Islet of Langerhans (tissue), 1 donor: ENCODE measurements around the gene TRIB2.

Experiments used
- FAIRE-seq: peaks from one replicate; lab custom pipeline; 2011; peaks lifted over from hg19 to GRCh38; lab: Jason Lieb, UNC

The TRIB2 gene

DNA sequence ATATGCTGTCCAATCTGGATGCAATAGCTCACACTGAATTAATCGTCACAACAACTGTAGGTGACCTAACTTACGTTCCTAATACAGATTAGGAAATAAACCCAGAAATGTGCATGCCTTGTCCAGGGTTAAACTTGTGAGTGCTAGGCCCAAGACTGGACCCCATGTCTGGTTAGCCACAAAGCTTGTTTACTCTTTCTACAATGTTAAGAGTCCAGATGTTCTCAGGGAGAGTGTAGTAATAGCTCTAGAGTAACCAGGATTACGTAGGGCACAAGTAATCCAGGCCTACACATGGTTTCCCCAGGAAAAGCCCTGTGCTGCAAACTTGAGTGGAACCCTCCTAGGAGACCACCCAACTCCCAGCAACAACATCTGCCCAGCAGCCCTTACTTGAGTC lies 26.2 kb downstream of the TRIB2 start:
- no peak for FAIRE-seq

DNA sequence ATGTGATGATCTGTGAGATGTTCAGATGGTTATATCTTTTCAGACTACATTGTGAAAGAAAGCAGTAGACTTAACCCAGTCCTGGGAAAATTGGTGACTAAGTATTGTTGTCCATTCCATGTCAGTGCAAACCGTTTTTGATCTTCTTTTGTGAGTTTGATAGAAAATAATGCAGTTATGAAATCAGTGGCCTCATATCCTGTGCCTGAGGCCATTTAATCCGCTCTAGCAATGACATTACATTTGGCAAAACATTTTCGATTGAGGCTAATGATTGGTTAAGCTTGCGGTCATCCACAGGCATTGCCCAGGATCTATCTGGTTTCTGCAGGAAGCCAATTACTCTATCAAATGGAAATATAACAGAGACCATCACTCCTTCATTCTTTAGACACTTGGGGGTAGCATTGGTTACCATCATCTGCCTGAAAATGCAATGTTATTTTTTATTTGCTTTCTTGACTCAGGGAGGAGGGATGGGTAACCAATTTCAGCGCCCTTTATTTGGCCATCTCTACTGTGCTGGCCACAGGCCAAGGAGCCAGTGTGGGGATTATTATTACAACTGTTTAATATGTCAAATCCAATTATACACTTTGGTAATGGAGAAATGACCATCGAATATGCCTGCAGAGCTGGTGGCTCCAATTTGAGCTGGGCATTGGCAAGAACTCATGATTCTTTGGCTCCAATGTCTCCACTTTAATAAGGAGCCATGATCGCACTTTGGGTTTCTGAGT lies 33.6 kb downstream of the TRIB2 start:
- FAIRE-seq = no peak

DNA sequence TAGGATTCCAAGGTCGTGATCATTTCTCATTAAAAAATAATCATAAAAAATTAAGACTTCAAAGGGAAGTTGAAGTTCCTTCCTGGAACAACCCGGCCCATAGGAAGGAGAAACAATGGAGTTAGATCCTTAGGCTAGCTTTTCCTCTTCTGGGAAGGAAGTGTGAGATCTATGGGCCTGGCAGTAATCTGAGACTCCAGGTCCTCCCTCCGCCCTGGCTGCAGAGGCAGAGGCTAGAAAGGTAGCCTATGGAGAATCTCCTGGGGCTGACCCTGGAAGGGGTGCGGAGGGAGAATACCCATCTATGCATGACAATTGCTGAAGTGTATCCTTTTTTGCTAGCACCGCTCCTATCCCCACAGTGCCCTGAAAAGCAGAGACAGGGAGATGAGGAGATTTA lies 37.9 kb downstream of the TRIB2 start:
- FAIRE-seq = no peak

GRCh38 chr2:12755384-12755783 lies 38.6 kb downstream of the TRIB2 start:
- FAIRE-seq = no peak

DNA sequence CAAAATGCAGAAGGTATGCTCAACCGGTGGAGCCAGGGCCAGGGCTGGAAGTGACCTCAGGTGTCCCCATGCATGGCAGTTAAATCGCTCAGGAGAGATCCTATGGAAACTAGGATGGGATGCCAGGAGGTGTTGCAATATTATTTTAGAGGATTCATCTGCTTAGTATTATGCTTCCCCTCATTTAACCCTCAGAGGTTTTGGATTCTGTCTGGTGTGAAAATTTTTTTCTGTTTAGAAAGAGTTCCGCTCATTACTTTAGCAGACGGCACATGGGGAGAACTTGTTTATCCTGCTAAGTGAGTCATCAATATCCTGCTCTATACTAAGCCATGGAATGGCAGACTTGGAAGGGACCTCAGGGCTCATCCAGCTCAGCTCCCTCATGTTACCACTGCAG lies 42.5 kb downstream of the TRIB2 start:
- FAIRE-seq = no peak

- FAIRE-seq = no peak
Observed at GRCh38 chr2:12761104-12761503, 44.4 kb downstream of the TRIB2 start.

GRCh38 chr2:12762337-12762736 lies 45.6 kb downstream of the TRIB2 start:
- FAIRE-seq = no peak

GRCh38 chr2:12762976-12763375 lies 46.2 kb downstream of the TRIB2 start:
- no peak for FAIRE-seq

GRCh38 chr2:12763486-12763885 lies 46.8 kb downstream of the TRIB2 start:
- FAIRE-seq = no peak

GRCh38 chr2:12764075-12764730 lies 47.5 kb downstream of the TRIB2 start:
- no peak for FAIRE-seq

DNA sequence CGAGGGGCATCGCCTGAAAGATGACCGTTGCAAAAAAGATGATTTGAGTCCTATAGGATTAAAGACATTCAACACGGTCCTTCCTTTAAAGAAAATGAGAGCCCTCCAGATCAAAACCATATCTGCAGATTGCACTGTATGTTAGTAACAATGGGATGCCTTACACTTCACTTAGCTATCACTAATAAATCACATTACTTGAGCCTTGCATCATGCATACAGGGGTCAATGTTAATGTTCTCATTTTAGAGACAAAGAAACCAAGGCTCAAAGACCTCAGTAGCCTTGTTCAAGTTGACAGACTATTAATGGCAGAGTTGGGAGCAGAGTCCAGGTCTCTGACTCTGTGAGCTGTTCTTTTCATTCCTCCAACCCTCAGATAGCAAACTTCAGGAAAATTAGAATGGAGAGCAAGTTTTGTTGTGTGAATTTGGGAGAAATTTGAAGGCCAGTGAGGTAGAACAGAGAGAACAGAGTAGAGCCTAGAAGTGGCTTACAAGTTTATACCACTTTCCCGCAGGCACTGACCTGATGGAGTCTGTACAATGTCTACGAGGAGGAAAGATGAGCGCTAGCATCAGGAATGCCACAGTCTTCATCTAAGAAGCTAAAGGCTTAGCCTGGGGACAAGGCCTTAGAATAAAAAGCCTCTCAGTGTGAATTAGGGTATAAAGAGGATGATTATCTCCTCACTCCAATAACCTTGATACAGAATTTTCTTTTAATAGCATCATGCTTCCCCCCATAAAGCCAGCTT lies 48.3 kb downstream of the TRIB2 start:
- FAIRE-seq = no peak

DNA sequence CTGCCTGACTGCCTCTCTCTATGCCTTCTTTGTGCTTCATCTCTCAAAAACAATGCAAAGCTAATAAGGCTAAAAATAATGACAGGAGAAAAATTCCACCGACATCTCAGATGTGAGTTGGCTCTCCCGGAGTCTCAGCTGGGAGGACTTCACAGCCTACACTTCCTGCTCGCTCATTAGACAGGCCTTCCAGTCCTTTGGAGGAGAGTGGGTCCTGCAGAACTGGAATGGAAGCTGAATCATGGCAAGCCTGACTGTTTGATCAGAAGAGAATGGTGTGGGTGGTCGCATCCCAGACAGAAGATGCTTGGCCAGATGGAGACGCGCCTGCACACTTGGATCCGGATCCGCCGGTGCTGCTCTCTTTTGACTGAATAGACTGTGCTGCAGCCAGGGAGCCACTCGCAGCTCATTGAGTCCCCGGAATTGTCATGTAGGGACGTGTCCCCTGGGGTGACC lies 49.7 kb downstream of the TRIB2 start:
- FAIRE-seq = no peak

GRCh38 chr2:12767541-12767940 lies 50.8 kb downstream of the TRIB2 start:
- no peak for FAIRE-seq

GRCh38 chr2:12767996-12768624 lies 51.4 kb downstream of the TRIB2 start:
- FAIRE-seq = no peak

GRCh38 chr2:12769492-12770105 lies 52.9 kb downstream of the TRIB2 start:
- FAIRE-seq = no peak

DNA sequence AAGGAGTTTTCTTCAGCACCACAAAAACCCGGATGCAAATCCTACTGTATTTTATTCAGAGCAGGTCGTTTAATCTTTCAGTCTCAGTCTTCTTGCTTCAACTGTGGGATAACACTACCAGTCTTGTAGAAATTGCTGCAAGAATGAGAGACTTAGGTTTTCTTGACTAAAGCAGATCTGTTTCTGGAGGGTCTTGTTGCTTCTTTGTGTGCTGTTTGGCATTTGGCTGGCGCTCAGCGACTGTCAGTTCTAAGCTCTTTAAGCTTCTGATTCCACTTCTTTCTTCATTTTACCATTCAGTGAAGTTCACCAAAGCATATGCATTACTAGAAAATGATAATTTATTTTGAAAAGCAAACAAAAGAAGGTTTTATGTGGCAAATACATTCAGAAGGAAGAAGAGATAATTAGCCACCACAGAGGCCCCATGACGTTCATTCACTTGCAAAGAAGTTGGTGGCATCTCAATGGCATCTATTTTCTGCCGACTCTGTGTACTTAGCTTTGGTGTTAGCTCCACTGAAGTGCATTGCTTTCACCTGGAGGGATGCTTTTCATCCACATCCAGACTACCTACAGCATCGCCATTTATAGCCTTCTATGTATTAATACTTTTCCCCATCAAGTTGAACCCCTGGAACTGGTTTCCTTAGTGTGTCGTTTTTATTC lies 53.7 kb downstream of the TRIB2 start:
- FAIRE-seq = no peak

DNA sequence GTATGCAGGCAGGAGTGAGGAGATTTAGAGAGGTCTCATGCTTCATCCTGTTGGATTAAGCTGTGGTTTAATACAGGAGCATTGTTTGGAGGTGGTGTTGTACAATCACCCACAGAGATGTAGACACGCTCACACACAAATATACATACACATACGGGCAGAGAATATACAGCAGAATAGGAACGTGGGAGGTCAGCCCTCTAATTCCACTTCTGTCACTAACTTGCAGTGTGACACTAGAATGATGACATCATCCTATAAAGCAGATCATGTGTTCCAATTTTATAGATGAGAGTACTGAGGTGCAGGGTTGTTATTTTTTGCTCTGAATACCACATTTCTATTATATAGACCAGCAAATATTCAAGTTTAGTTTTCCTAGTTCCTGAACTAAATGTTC lies 54.4 kb downstream of the TRIB2 start:
- no peak for FAIRE-seq

- FAIRE-seq = no peak
Observed at GRCh38 chr2:12773586-12774394, 57.1 kb downstream of the TRIB2 start.

- no peak for FAIRE-seq
Observed at GRCh38 chr2:12774395-12774727, 57.6 kb downstream of the TRIB2 start.

GRCh38 chr2:12776521-12776961 lies 59.8 kb downstream of the TRIB2 start:
- FAIRE-seq = no peak

DNA sequence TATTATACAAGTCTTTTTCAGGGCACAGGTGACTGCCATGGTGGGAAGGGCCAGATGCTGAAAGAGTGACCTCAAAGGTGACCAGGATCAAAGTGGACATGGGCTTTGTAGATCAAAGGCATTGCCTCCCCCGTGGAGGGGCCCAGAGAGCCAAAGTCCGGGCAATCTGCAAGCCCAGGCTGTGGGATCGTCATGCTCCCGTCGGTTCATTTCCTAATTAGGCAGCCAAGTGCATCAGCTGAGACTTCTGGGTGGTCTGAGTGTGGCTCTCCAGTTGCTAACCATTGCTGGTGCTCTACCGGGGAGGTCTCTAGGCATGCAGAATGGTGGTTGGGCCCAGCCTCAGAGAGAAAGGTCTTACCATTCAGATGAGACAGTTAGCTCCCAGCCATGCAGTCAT lies 61.6 kb downstream of the TRIB2 start:
- FAIRE-seq = no peak
